ENCODE measurements around the gene GIPC1.

Gene GIPC1

GRCh38 chr19:14497228-14497921 lies 1.4 kb upstream of the GIPC1 start:
- DNase-seq (ENCODE audit: low read depth in 1 of 2, low spot score in 1 of 2), result peak in 1 of 2 experiments; percentile 52
- in situ Hi-C loops (cut with HindIII; ENCODE audit: low pct_unique_long_range_greater_than_20kb, low sequenced_read_pairs), result no loop called here

GRCh38 chr19:14496834-14497227 lies 904 bp upstream of the GIPC1 start:
- TF ChIP-seq JUND (IDR thresholded peaks at IDR 0.05; ENCODE audit: low read depth), result no peak
- in situ Hi-C loops (cut with HindIII; ENCODE audit: low pct_unique_long_range_greater_than_20kb, low sequenced_read_pairs), result no loop called here
- no peak for DNase-seq (ENCODE audit: low read depth in 1 of 2, low spot score in 1 of 2)

More at GRCh38 chr19:14497228-14497921, 1.4 kb upstream of the GIPC1 start:
- no peak for TF ChIP-seq JUND (IDR thresholded peaks at IDR 0.05; ENCODE audit: low read depth)

GRCh38 chr19:14495672-14496028 lies 277 bp downstream of the GIPC1 start:
- DNase-seq (ENCODE audit: low read depth in 1 of 2, low spot score in 1 of 2), result no peak
- in situ Hi-C loops (cut with HindIII; ENCODE audit: low pct_unique_long_range_greater_than_20kb, low sequenced_read_pairs), result no loop called here
- no peak for TF ChIP-seq JUND (IDR thresholded peaks at IDR 0.05; ENCODE audit: low read depth)

GRCh38 chr19:14494910-14495671 lies 836 bp downstream of the GIPC1 start:
- no peak for TF ChIP-seq JUND (IDR thresholded peaks at IDR 0.05; ENCODE audit: low read depth)
- in situ Hi-C loops (cut with HindIII; ENCODE audit: low pct_unique_long_range_greater_than_20kb, low sequenced_read_pairs), result no loop called here
- DNase-seq (ENCODE audit: low read depth in 1 of 2, low spot score in 1 of 2), result peak in 1 of 2 experiments; percentile 40

DNA sequence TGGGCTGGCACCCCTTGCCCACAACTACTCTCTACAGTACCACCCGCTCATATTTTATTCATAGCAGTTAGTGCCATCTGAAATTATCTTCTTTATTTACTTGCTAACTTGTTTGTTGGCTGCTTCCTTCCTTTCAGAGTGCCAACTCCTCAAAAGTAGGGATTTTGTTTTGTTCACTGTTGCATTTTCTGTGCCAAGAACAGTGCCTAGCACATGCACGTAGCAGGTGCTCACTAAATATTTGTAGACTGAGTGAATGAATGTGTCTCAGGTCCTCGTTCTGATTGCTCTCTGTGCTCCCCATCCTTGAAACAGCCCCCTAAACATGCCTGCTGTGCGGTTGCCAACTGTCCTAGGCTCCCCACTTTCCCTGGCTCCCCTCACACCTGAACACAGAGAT lies 1.5 kb downstream of the GIPC1 start:
- no peak for TF ChIP-seq JUND (IDR thresholded peaks at IDR 0.05; ENCODE audit: low read depth)
- in situ Hi-C loops (cut with HindIII; ENCODE audit: low pct_unique_long_range_greater_than_20kb, low sequenced_read_pairs), result no loop called here
- DNase-seq (ENCODE audit: low read depth in 1 of 2, low spot score in 1 of 2), result no peak

DNA sequence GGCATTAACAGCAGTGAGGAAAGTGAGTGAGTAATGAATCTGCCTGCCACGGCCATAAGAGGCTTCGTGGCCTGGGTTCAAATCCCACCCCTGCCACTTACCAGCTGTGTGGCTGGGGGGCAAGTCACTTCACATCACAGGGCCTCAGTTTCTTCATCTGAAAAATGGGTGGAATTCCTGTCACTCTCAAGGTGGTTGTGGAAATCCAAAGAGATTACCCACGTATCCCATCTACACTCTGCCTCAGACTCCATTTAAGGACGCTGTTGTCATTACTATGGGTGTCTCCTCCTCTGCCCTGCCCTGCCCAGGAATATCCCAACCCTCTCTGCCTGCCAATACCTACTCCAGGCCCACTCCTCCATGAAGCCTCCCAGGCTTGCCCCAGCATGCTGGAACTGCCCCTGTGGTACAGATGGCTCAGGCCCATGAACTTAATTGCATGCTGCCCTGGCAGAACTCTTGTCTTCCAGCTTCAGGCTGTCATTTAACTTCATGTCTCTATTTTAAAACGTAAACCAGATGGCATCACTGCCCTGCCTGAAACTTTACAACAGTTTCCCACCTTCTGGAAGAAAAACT lies 3.1 kb downstream of the GIPC1 start:
- in situ Hi-C loops (cut with HindIII; ENCODE audit: low pct_unique_long_range_greater_than_20kb, low sequenced_read_pairs), result no loop called here
- no peak for TF ChIP-seq JUND (IDR thresholded peaks at IDR 0.05; ENCODE audit: low read depth)
- DNase-seq (ENCODE audit: low read depth in 1 of 2, low spot score in 1 of 2), result no peak

DNA sequence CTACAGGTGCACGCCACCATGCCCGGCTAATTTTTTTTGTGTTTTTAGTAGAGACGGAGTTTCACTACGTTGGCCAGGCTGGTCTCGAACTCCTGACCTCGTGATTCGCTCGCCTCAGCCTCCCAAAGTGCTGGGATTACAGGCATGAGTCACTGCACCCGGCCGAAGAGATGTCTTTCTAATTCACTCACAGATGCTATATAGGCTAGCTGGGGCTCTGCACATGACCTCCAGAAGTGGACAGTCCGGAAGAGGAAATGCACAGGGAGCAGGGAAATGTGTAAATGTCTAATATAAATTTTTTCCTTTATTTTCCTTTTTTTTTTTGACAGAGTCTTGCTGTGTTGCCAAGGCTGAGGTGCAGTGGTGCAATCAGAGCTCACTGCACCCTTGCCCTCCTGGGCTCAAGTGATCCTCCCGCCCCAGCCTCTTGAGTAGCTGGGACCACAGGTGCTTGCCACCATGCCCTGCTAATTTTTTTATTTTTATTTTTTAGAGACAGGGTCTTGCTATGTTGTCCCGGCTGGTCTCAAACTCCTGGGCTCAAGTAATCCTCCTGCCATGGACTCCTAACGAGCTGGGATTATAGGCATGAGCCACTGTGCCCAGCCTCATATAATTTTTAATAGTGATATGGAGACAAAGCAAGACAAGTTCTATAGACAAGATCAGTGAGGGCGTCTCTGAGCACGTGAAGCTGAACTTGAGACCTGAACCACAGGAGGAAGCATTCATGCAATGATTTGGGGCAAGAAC lies 8.4 kb downstream of the GIPC1 start:
- in situ Hi-C loops (cut with HindIII; ENCODE audit: low pct_unique_long_range_greater_than_20kb, low sequenced_read_pairs), result no loop called here
- no peak for DNase-seq (ENCODE audit: low read depth in 1 of 2, low spot score in 1 of 2)
- no peak for TF ChIP-seq JUND (IDR thresholded peaks at IDR 0.05; ENCODE audit: low read depth)

- DNase-seq (ENCODE audit: low read depth in 1 of 2, low spot score in 1 of 2), result no peak
- in situ Hi-C loops (cut with HindIII; ENCODE audit: low pct_unique_long_range_greater_than_20kb, low sequenced_read_pairs), result no loop called here
- TF ChIP-seq JUND (IDR thresholded peaks at IDR 0.05; ENCODE audit: low read depth), result no peak
Measured at GRCh38 chr19:14482172-14482941, 13.6 kb downstream of the GIPC1 start.

DNA sequence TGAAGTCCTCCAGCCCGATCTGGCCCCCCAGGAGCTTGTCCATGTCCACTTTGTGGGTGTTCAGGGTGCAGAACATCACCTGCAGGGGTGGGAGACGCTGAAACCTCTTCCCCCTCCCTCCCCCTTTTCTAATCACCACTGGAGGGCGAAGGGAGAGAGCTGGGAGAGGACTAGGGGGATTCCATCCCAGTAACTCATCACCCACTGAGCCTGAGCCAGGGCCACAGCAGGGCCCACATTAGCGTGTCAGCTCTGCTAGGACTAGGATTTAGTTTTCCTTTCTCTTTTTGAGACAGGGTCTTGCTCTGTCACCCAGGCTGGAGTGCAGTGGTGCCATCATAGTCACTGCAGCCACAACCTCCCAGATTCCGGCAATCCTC lies 15.2 kb downstream of the GIPC1 start:
- DNase-seq (ENCODE audit: low read depth in 1 of 2, low spot score in 1 of 2), result no peak
- no peak for TF ChIP-seq JUND (IDR thresholded peaks at IDR 0.05; ENCODE audit: low read depth)
- in situ Hi-C loops (cut with HindIII; ENCODE audit: low pct_unique_long_range_greater_than_20kb, low sequenced_read_pairs), result no loop called here

DNA sequence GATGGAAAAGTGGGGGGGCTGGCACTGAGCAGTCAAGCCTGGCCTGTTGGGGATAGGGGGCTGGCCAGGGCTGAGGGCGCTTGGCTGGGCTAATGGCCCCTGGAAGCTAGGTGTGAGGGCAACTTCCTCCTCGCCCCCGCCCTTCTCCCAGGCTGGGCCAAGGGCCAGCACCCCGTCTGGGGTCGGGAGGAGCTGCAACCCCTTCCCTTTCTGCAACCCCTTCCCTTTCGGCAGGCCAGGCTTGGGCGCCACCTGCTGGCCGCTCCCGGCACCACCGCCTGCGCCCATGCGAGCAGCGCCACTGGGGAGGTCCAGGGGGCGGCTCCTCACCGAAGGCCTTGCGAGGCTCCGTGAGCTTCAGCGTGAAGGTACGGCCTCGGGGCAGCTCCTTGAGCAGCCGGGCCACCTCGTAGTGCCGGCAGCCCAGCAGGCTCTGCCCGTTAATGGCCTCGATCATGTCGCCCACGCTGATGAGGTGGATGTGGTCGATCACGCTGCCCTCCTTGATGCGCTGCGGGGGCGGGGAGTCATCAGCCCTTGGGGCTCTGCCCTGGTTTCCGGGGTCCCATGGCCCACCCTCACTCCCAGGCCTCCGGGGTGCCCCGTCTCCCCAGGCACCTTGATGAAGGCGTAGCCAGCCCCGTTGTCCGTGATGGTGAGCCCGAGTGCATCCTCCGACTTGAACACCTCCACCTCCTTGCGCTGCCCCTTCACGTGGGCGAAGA lies 15.8 kb downstream of the GIPC1 start:
- in situ Hi-C loops (cut with HindIII; ENCODE audit: low pct_unique_long_range_greater_than_20kb, low sequenced_read_pairs), result no loop called here

DNA sequence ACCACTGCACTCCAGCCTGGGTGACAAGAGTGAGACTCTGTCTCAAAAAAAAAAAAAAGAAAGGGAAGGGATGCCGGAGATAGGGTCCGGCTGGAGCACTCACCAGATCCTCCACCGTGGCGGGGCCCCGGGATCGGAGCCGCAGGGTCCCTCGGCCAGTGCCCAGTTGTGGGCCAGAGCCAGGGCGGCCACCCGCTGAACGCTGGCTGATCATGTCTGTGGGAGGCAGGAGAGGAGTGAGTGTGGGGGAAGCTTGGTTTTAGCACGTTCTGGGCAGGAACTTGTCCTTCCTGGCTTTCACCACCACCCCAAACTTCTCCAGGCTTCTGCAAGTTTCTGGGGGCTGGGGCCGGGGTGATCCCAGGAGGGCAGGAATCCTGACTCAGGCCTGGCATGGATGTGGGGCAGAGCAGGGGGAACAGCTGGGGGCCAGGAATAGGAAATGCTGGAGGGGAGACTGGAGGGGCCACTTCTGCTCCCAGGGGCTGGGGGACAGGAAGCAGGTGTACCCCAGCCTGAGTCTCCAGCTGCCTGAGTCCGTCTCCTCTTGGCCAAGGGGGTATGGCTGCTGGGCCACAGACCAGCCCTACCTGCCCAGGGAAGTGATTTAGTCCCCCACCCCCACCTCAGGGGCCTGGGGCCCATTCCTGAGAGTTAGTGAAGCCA lies 16.5 kb downstream of the GIPC1 start:
- in situ Hi-C loops (cut with HindIII; ENCODE audit: low pct_unique_long_range_greater_than_20kb, low sequenced_read_pairs), result no loop called here
- DNase-seq (ENCODE audit: low read depth in 1 of 2, low spot score in 1 of 2), result no peak
- TF ChIP-seq JUND (IDR thresholded peaks at IDR 0.05; ENCODE audit: low read depth), result no peak

More for the DNA sequence above, 15.8 kb downstream of the GIPC1 start:
- TF ChIP-seq JUND (IDR thresholded peaks at IDR 0.05; ENCODE audit: low read depth), result no peak
- DNase-seq (ENCODE audit: low read depth in 1 of 2, low spot score in 1 of 2), result peak; percentile 32 to 61
